BLaER1 (cell line): Measurements from ENCODE around the gene GFY.
"Not testable (repeated sequence)": the region's sequence is repeated elsewhere in the genome, so short reads cannot be mapped to it uniquely, and the experiment has no call there.

Experiments
- H3K27ac ChIP-seq: shearing (Covaris generic); formaldehyde crosslinking; 2 replicates; pipeline ENCODE4 v1.8.1; 2022
- H3K27me3 ChIP-seq: shearing (Covaris generic); formaldehyde crosslinking; 2 replicates; pipeline ENCODE4 v1.8.1; 2022
- H3K36me3 ChIP-seq: shearing (Covaris generic); formaldehyde crosslinking; 2 replicates; pipeline ENCODE4 v1.8.1; 2022
- H3K4me1 ChIP-seq: shearing (Covaris generic); formaldehyde crosslinking; 2 replicates; pipeline ENCODE4 v1.8.1; 2022
- H3K4me2 ChIP-seq: shearing (Covaris generic); formaldehyde crosslinking; 2 replicates; pipeline ENCODE4 v1.8.1; 2022
- H3K4me3 ChIP-seq: shearing (Covaris generic); formaldehyde crosslinking; 2 replicates; pipeline ENCODE4 v1.8.1; 2022
- H3K9ac ChIP-seq: shearing (Covaris generic); formaldehyde crosslinking; 2 replicates; pipeline ENCODE4 v1.8.1; 2022
- H3K9me3 ChIP-seq: shearing (Covaris generic); formaldehyde crosslinking; 2 replicates; pipeline ENCODE4 v1.8.1; 2022
- H4K20me1 ChIP-seq: shearing (Covaris generic); formaldehyde crosslinking; 2 replicates; pipeline ENCODE4 v1.8.1; 2022
- Cebpa-rat ChIP-seq: shearing (Covaris generic); IDR thresholded peaks from 2 replicates; pipeline ENCODE4 v1.8.1; 2022

GFY gene

GRCh38 chr19:49441960-49442350, 16.8 kb downstream of the GFY start:
- H3K27me3 ChIP-seq: peaks cover 56% of the 10 kb centered on the region

DNA sequence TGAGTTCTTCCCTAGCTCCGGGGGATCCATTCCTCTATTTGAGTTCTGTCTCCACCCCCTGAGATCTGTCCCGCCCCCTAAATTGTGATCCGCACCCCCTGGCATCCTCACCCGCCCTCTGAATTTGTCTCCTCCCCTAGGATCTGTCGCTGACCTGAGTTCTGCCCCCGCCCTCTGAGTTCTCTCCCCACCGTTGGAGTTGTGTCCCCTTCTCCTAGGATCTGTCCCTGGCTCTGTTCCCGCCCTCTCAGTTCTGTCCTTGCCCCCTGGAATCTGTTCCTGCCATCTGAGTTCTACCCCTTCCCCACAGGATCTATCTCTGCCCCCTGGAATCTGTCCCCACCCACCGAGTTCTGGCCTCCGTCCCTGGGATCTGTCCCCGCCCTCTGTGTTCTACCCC, 17.2 kb downstream of the GFY start:
- H3K4me2 ChIP-seq: peak overlapping the region; percentile 97
- H3K9ac ChIP-seq: no peak overlapping the region
- peaks cover 16% of the 10 kb centered on the region for H3K36me3 ChIP-seq
- H3K27me3 ChIP-seq: peaks cover 52% of the 10 kb centered on the region
- H3K4me1 ChIP-seq: peaks cover 42% of the 10 kb centered on the region
- TF ChIP-seq Cebpa-rat: no peak
- H3K27ac ChIP-seq: no peak overlapping the region
- H4K20me1 ChIP-seq: peaks cover 45% of the 10 kb centered on the region
- H3K4me3 ChIP-seq: peak overlapping the region; percentile 74
- H3K9me3 ChIP-seq: no peaks in the 10 kb centered on the region

More at GRCh38 chr19:49441960-49442350, 16.8 kb downstream of the GFY start:
- H3K4me2 ChIP-seq: peak overlapping the region; percentile 97
- H3K4me3 ChIP-seq: peak overlapping the region; percentile 74
- TF ChIP-seq Cebpa-rat: no peak
- peaks cover 38% of the 10 kb centered on the region for H3K4me1 ChIP-seq
- no peaks in the 10 kb centered on the region for H3K9me3 ChIP-seq
- peaks cover 41% of the 10 kb centered on the region for H4K20me1 ChIP-seq
- H3K36me3 ChIP-seq: peaks cover 12% of the 10 kb centered on the region
- no peak overlapping the region for H3K27ac ChIP-seq
- no peak overlapping the region for H3K9ac ChIP-seq

- peaks cover 47% of the 10 kb centered on the region for H3K27me3 ChIP-seq
- TF ChIP-seq Cebpa-rat: no peak
- H4K20me1 ChIP-seq: peaks cover 40% of the 10 kb centered on the region
- H3K27ac ChIP-seq: peak overlapping the region; percentile 76
- H3K36me3 ChIP-seq: peaks cover 19% of the 10 kb centered on the region
- H3K4me2 ChIP-seq: peak overlapping the region; percentile 97
- H3K4me1 ChIP-seq: peaks cover 48% of the 10 kb centered on the region
- H3K9me3 ChIP-seq: no peaks in the 10 kb centered on the region
- H3K9ac ChIP-seq: peak overlapping the region; percentile 70
- H3K4me3 ChIP-seq: peak overlapping the region; percentile 74
Observed at GRCh38 chr19:49442771-49443365, 17.7 kb downstream of the GFY start.

DNA sequence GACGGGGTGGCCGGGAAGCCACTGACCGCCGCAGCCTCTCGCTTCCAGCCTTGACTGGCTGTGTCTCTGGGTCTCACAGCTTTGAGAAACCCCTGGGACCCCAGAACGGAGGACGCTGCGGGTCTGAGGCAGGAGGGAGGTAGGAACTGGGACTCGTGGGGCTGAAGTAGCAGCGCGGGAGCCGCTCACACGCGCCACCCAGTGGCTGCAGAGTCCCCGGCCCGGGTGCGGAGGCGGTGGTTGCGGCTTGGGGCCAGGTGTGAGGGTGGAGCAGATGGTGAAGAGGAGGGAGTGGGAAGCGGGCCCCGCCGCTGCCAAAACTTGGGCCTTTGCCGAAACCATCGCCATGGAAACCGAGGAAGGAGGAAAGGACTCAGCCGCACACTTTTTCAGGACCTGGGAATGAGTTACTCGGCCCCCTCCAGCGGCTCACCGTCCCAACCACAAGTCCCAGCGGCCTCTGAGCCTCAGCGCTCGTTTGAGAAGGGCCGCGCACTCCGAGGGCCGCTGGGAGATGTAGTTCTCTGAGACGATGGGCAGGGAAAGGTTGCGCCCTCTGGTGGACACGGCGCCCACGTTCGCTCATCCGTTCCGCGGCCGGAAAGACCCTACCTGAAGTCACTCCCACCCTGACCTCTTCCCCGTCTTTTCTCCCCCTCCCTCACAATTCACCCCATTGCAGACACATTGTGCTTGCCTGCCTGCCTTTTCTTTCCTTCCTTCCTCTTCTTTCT, 18.3 kb downstream of the GFY start:
- peak overlapping the region; percentile 97 for H3K4me2 ChIP-seq
- peaks cover 25% of the 10 kb centered on the region for H3K36me3 ChIP-seq
- H3K9ac ChIP-seq: peak overlapping the region; percentile 70
- H3K27ac ChIP-seq: peak overlapping the region; percentile 76
- TF ChIP-seq Cebpa-rat: no peak
- H3K4me1 ChIP-seq: peaks cover 54% of the 10 kb centered on the region
- peak overlapping the region; percentile 74 for H3K4me3 ChIP-seq
- H4K20me1 ChIP-seq: peaks cover 33% of the 10 kb centered on the region
- no peaks in the 10 kb centered on the region for H3K9me3 ChIP-seq
- peaks cover 40% of the 10 kb centered on the region for H3K27me3 ChIP-seq

GRCh38 chr19:49444100-49444700, 19.0 kb downstream of the GFY start:
- peaks cover 34% of the 10 kb centered on the region for H3K27me3 ChIP-seq
- H3K4me1 ChIP-seq: peaks cover 61% of the 10 kb centered on the region
- peaks cover 32% of the 10 kb centered on the region for H3K36me3 ChIP-seq
- H3K27ac ChIP-seq, H3K9me3 ChIP-seq, H3K9ac ChIP-seq: not testable (repeated sequence)
- H4K20me1 ChIP-seq: peaks cover 27% of the 10 kb centered on the region
- peak overlapping the region; percentile 74; the same call in 1 of the 2 replicates for H3K4me3 ChIP-seq
- H3K4me2 ChIP-seq: peak overlapping the region; percentile 97

GRCh38 chr19:49445997-49446396, 20.8 kb downstream of the GFY start:
- Histone ChIP-seq H3K4me1 (peaks cover 76% of the 10 kb centered on the region), H3K9ac (0 out of 2 replicates have a peak overlapping the region, but pooled peaks have one; percentile 41), H3K4me2 (peak overlapping the region; percentile 59; the same call in 1 of the 2 replicates), H3K9me3 (no peaks in the 10 kb centered on the region), H3K36me3 (peaks cover 44% of the 10 kb centered on the region), H4K20me1 (peaks cover 11% of the 10 kb centered on the region), H3K4me3 (no peak overlapping the region), H3K27ac (peak overlapping the region; percentile 31; the same call in 1 of the 2 replicates), H3K27me3 (peaks cover 16% of the 10 kb centered on the region)
- TF ChIP-seq Cebpa-rat: no peak

DNA sequence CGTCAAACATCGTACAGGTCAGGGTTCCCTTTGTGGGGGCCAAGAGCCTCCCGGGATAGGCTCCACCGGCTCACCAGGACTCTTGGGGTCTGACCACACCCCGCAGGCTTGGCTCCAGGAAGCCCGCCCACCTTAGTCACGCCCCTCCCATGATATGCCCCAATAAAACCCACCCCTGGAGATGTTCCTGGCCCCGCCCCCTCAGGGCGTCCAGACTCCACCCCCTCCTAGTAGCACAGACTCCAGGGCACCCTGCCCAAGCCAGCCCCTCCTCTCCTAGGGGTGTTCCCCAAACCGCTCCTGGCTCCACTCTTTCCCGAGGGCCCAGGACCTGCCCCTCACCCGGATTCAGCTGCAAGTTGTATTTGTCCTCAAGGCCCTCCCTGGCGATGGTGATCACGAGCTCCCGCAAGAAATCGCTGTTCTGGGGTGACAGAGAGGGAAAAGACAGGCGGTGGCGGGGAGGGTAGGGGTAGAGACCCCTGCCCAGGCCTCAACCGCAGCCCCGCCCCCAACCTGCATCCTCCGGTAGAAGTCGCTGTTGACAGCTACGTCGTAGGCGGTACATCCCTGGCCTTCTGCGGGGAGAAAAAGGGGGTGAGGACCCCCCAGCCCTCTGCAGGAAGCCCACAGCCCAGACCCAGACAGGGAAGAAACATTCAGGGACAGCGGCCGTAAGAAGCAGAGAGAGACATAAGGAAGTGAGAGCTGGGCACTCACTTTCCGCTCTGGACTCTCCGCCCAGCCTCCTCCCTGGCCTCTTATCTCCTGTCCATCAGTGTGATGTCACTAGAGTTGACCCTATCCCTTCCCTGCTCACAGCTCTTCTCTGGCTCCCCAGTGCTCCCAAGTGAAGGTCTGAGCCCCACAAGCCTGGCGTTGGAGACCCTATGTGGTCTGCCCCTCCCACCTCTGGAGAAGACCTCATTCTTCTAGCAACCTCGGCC, 22.6 kb downstream of the GFY start:
- no peaks in the 10 kb centered on the region for H3K27me3 ChIP-seq
- H3K9me3 ChIP-seq: no peaks in the 10 kb centered on the region
- H3K4me3 ChIP-seq: no peak overlapping the region
- H3K4me1 ChIP-seq: peaks cover 73% of the 10 kb centered on the region
- no peak for TF ChIP-seq Cebpa-rat
- H3K4me2 ChIP-seq: peak overlapping the region; percentile 59
- H4K20me1 ChIP-seq: peaks cover 10% of the 10 kb centered on the region
- peak overlapping the region; percentile 30; the same call in 1 of the 2 replicates for H3K27ac ChIP-seq
- peaks cover 44% of the 10 kb centered on the region for H3K36me3 ChIP-seq
- H3K9ac ChIP-seq: 0 out of 2 replicates have a peak overlapping the region, but pooled peaks have one; percentile 19

GRCh38 chr19:49448432-49448786, 23.2 kb downstream of the GFY start:
- TF ChIP-seq Cebpa-rat: no peak
- Histone ChIP-seq H3K4me1 (peaks cover 73% of the 10 kb centered on the region), H3K27me3 (no peaks in the 10 kb centered on the region), H3K9me3 (no peaks in the 10 kb centered on the region), H3K9ac (peak overlapping the region; percentile 27; the same call in 1 of the 2 replicates), H3K4me3 (no peak overlapping the region), H3K27ac (peak overlapping the region; percentile 30; the same call in 1 of the 2 replicates), H4K20me1 (peaks cover 10% of the 10 kb centered on the region), H3K36me3 (peaks cover 44% of the 10 kb centered on the region), H3K4me2 (peak overlapping the region; percentile 59)

DNA sequence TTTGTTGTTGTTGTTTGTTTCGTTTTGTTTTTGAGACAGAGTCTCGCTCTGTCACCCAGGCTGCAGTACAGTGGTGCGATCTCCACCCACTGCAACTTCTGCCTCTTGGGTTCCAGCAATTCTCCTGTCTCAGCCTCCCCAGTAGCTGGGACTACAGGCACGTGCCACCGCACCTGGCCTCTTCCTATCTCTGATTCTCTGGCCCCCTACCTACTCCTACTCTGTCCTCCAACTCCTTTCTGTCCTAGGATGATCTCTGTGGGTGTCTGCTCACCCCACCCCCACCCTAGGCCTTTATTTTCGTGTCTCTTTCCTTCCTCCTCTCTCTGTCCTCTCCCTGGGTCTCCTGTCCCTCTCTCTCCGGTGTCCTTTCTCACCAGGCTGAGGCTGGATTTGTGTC, 25.2 kb downstream of the GFY start:
- Histone ChIP-seq H3K27ac (peak overlapping the region; percentile 96), H3K36me3 (peaks cover 44% of the 10 kb centered on the region), H3K4me1 (peaks cover 74% of the 10 kb centered on the region), H3K9ac (peak overlapping the region; percentile 97), H4K20me1 (peaks cover 10% of the 10 kb centered on the region), H3K27me3 (no peaks in the 10 kb centered on the region), H3K4me2 (peak overlapping the region; percentile 90), H3K9me3 (no peaks in the 10 kb centered on the region), H3K4me3 (peak overlapping the region; percentile 93)
- TF ChIP-seq Cebpa-rat: no peak
